ENCODE measurements around the gene FANCG. TPM values are rescaled to one million over a fixed set of nuclear protein-coding genes. Genes with fewer than 3 reads are reported as not detected.

The FANCG gene
- total RNA-seq, 6 experiments from 2014 or later, result 17.8 to 30.0 (median 28.3) TPM

DNA sequence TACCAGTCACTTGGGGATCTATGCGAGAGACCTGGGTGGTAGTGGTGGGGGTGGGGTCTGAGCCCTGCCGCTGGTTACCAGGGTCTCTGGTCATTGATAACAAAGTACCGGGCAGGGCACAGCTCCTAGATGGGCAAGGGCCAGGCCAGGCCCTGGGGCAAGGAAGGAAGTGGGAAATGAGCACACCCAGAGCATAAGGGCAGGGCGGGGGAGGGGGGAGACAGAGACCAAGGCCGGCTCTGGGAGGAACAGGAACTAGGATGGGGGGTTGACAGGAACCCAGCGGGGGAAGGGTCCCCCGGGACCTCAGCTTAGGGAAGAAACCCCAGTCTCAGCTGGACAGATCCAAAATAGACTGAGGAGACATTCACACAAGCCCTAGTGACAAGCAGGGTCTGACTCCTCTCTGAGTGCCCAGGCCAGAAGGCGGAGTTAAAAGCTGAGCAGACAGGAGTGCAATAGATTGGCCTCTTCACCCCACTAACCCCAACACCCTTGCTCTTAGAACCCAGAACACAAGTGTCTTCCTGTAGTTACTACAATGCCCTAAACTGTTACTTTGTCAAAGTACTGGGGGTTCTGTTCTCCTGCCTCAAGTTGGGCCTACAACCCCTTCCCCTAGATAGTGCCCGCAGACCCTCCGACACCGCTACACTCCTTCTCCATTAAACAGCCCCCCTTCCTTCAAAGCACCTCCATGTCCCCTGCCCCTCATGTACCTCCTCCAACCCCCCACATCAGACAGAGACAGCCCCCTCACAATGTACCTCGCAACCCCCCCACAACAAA lies 35.3 kb upstream of the FANCG start:
- no peak for TF ChIP-seq CTCF (IDR thresholded peaks at IDR 0.05)
- no peaks in the 10 kb centered on the region for H3K9me3 Mint-ChIP-seq
- peaks cover 53% of the 10 kb centered on the region for H3K4me1 Mint-ChIP-seq (ENCODE audit: low read depth)
- H3K27me3 Mint-ChIP-seq (ENCODE audit: insufficient read depth), result peaks cover 7% of the 10 kb centered on the region; the same call in 1 of the 2 replicates
- H3K36me3 Mint-ChIP-seq (ENCODE audit: low read depth), result peaks cover 5% of the 10 kb centered on the region
- H3K4me3 Mint-ChIP-seq, result peak overlapping the region; percentile 93
- peak overlapping the region; percentile 94 for H3K27ac Mint-ChIP-seq
- peak; percentile 47 for DNase-seq

DNA sequence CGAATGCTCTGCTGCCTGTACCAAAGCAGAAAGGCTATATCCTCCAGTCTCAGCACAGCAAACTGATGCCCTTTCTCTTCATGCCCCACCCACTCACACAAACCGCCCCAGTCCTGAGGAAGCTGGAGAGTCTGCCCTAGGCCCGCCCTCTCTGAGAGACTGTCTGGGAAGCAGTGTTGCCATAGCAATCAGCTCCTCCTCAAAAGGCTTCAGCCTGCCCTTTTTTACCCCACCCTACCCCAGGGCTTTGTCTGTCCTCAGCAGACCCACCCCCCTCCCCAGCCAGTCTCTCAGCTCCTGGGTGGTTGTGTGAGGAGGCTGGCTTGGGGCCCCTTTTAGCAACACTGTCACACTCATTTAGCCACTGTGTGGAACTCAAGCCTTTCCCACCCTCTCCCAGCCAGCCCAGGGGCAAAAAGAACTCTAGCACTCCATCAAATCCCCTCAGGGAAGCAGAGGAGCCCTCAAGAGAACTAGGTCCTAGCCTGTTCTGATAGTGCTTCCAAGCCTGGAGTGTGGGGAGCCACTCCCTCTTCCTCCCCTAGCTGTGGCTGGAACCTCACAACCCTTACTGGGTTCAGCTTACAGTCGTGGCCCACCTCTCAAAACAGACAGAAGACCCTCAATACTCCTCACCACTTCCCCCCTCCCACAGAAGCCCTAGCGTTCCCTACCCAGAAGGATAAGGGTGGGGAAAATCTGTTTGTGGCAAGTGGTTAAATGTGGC lies 34.5 kb upstream of the FANCG start:
- peak overlapping the region; percentile 93 for H3K4me3 Mint-ChIP-seq
- peaks cover 61% of the 10 kb centered on the region for H3K4me1 Mint-ChIP-seq (ENCODE audit: low read depth)

GRCh38 chr9:35112257-35113020 lies 32.7 kb upstream of the FANCG start:
- DNase-seq, result peak; percentile 74
- no peak for TF ChIP-seq CTCF (IDR thresholded peaks at IDR 0.05)
- H3K27me3 Mint-ChIP-seq (ENCODE audit: insufficient read depth), result peaks cover 7% of the 10 kb centered on the region; the same call in 1 of the 2 replicates
- peak overlapping the region; percentile 89 for H3K4me3 Mint-ChIP-seq
- no peaks in the 10 kb centered on the region for H3K9me3 Mint-ChIP-seq
- peaks cover 5% of the 10 kb centered on the region for H3K36me3 Mint-ChIP-seq (ENCODE audit: low read depth)
- H3K27ac Mint-ChIP-seq, result peak overlapping the region; percentile 97
- peaks cover 65% of the 10 kb centered on the region for H3K4me1 Mint-ChIP-seq (ENCODE audit: low read depth)

More for the DNA sequence above, 34.5 kb upstream of the FANCG start:
- Mint-ChIP-seq H3K9me3 (no peaks in the 10 kb centered on the region), H3K27ac (peak overlapping the region; percentile 94), H3K27me3 (ENCODE audit: insufficient read depth) (peaks cover 7% of the 10 kb centered on the region; the same call in 1 of the 2 replicates), H3K36me3 (ENCODE audit: low read depth) (peaks cover 5% of the 10 kb centered on the region)
- peak; percentile 98 for DNase-seq
- TF ChIP-seq CTCF (IDR thresholded peaks at IDR 0.05), result no peak

DNA sequence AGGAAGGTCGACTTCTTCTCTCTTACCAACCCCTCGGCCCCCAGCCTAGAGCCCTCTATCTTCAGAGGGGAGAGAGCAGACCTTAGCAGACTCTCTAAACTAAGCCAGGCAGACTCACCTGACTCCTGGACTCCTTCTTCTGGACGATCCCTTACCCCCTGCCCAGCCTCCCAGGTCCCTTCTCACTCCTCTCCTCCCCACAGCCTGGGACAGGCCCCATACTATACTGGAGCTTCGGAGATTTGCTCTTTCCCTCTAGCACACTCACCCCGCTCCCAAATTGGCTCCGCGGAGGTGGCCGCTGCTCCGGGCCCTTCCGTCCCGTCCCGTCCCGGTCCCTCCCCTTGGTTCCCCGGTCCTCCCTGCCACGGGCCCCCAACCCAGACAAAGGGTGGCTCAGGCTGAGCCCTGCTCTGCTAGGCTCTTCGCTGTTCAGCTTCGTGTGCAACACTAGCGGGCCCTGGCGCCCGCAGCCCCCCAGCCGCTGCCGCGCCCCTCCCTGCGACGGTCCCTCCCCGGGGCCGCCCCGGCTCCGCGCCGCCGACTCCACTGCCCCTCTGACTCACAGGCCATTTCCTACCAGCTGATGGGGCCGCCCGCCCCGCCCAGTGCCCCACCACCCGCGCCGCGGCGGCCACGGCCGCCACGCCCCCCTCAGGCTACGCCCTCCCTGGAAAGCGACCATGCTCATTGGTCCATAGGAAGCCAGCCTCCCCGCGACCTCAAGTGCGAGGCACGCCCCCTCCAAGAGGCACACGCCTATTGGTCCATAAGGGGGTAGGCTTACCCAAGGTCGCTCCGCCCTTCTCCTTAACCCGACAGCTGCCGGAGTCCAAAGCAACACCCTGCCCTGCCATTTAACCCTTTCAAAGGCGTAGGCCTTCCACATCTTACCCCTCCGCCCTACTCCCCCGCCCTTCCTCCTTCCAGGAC lies 31.5 kb upstream of the FANCG start:
- H3K36me3 Mint-ChIP-seq (ENCODE audit: low read depth), result peaks cover 5% of the 10 kb centered on the region
- DNase-seq, result peak; percentile 98
- H3K9me3 Mint-ChIP-seq, result no peaks in the 10 kb centered on the region
- peaks cover 55% of the 10 kb centered on the region for H3K4me1 Mint-ChIP-seq (ENCODE audit: low read depth)
- peak overlapping the region; percentile 97 for H3K27ac Mint-ChIP-seq
- peak overlapping the region; percentile 89 for H3K4me3 Mint-ChIP-seq
- no peak for TF ChIP-seq CTCF (IDR thresholded peaks at IDR 0.05)
- peaks cover 7% of the 10 kb centered on the region; the same call in 1 of the 2 replicates for H3K27me3 Mint-ChIP-seq (ENCODE audit: insufficient read depth)
